HCT116 (cell line): ENCODE data around the gene INSL3. TPM values are rescaled to one million over a fixed set of nuclear protein-coding genes. Genes with fewer than 3 reads are reported as not detected.

ENCODE experiments used
- ATAC-seq: fragments of 200-7000 bp; cut with Tn5 transposase; 2 replicates; pipeline ENCODE4 v1.9.1; 2020; ENCODE audit warnings: mild to moderate bottlenecking, moderate library complexity
- BruUV-seq: library from RNA; stranded (reverse); fragments of 400-500 nt; replicated peaks from 2 replicates; lab custom pipeline; 2021; lab: Mats Ljungman, UMichigan
- CTCF ChIA-PET: fragments of 300-600 bp; sonication (Branson Sonifier 250); formaldehyde crosslinking; loops from one replicate; lab custom pipeline; 2021; ENCODE audit warnings: antibody characterized with exemption; lab: Charles Lee
- POLR2A ChIA-PET: fragments of 300-600, 350-600 bp; sonication (Branson Sonifier 250); formaldehyde crosslinking; loops from one replicate; lab custom pipeline; 2021; ENCODE audit warnings: antibody characterized with exemption; lab: Charles Lee
- RAD21 ChIA-PET, 2 experiments: fragments of 300-600 bp; sonication (Branson Sonifier 250); formaldehyde crosslinking; loops; one replicate each; lab custom pipeline; 2023; ENCODE audit warnings: low total read pairs in 2 of 2; ENCODE audit not compliant: uncharacterized antibody in 2 of 2, unreplicated experiment in 2 of 2, low non-redundant PET in 1 of 2; lab: Charles Lee
- DNase-seq: peaks from one replicate; pipeline ENCODE4 v3.0.0-alpha.2; 2010; ENCODE audit warnings: low read depth, low spot score
- H2AFZ ChIP-seq: fragments of 200-600 bp; shearing (Covaris generic), sonication (generic); 2 replicates; pipeline ENCODE4 v1.6.1; 2017; ENCODE audit warnings: low read depth, mixed run types, mixed read lengths, antibody characterized with exemption, low read length; ENCODE audit not compliant: poor library complexity, severe bottlenecking
- H3K27ac ChIP-seq: 2 replicates; pipeline ENCODE4 v1.5.1; 2012; ENCODE audit warnings: low read depth, low read length
- H3K27me3 ChIP-seq: fragments of 200-600 bp; sonication (generic); 2 replicates; pipeline ENCODE4 v1.6.1; 2016; ENCODE audit warnings: mixed run types, low read length, mixed read lengths; ENCODE audit not compliant: insufficient read depth
- H3K36me3 ChIP-seq, 2 experiments: fragments of 200-500 bp in 1 of 2; fragments of 200-600 bp in 1 of 2; sonication (Bioruptor generic) in 1 of 2; sonication (generic) in 1 of 2; 2 replicates each; pipeline versions ENCODE4 v1.5.1 to v1.6.1; 2014 to 2016; ENCODE audit warnings: low read length in 2 of 2, inconsistent platforms in 1 of 2, mixed read lengths in 1 of 2, mixed run types in 1 of 2; ENCODE audit not compliant: insufficient read depth in 2 of 2, control insufficient read depth in 1 of 2
- H3K4me1 ChIP-seq, 2 experiments: fragments of 200-600 bp in 1 of 2; sonication (generic) in 1 of 2; 2 replicates each; pipeline versions ENCODE4 v1.5.1 to v1.6.1; 2012 to 2017; ENCODE audit warnings: low read length in 2 of 2, inconsistent platforms in 1 of 2, mild to moderate bottlenecking in 1 of 2, mixed read lengths in 1 of 2, mixed run types in 1 of 2, moderate library complexity in 1 of 2; ENCODE audit not compliant: insufficient read depth in 2 of 2, control insufficient read depth in 1 of 2
- H3K4me2 ChIP-seq: fragments of 200-600 bp; sonication (generic); 2 replicates; pipeline ENCODE4 v1.6.1; 2017; ENCODE audit warnings: mixed run types, low read length, mixed read lengths
- H3K4me3 ChIP-seq, 2 experiments: fragments of 200-600 bp in 1 of 2; sonication (generic) in 1 of 2; replicated peaks in 1 of 2; 2 replicates each; pipeline ENCODE4 v1.5.1; 2011 to 2016; ENCODE audit warnings: low read length in 2 of 2, control low read depth in 1 of 2, low read depth in 1 of 2, mild to moderate bottlenecking in 1 of 2, mixed read lengths in 1 of 2, mixed run types in 1 of 2
- H3K79me2 ChIP-seq: fragments of 200-600 bp; sonication (generic); 2 replicates; pipeline ENCODE4 v1.6.1; 2017; ENCODE audit warnings: mild to moderate bottlenecking, mixed run types, low read length, moderate library complexity, mixed read lengths; ENCODE audit not compliant: insufficient read depth
- H3K9ac ChIP-seq: fragments of 200-600 bp; sonication (generic); 2 replicates; pipeline ENCODE4 v1.6.1; 2016; ENCODE audit warnings: low read length, mixed read lengths
- H3K9me2 ChIP-seq: fragments of 200-600 bp; sonication (generic), shearing (Covaris generic); 2 replicates; pipeline ENCODE4 v1.6.1; 2017; ENCODE audit warnings: mixed run types, mild to moderate bottlenecking, moderate library complexity; ENCODE audit not compliant: insufficient read depth
- H3K9me3 ChIP-seq, 2 experiments: fragments of 200-500 bp in 1 of 2; fragments of 200-600 bp in 1 of 2; sonication (Bioruptor generic) in 1 of 2; sonication (generic) in 1 of 2; 2 replicates each; pipeline ENCODE4 v1.6.1; 2014 to 2017; ENCODE audit warnings: low read length in 2 of 2, mixed read lengths in 2 of 2, inconsistent platforms in 1 of 2, low read depth in 1 of 2, mild to moderate bottlenecking in 1 of 2, mixed run types in 1 of 2, moderate library complexity in 1 of 2; ENCODE audit not compliant: control insufficient read depth in 1 of 2, insufficient read depth in 1 of 2
- H4K20me1 ChIP-seq: fragments of 200-600 bp; sonication (generic), shearing (Covaris generic); 2 replicates; pipeline ENCODE4 v1.6.1; 2017; ENCODE audit warnings: mixed run types, mild to moderate bottlenecking, moderate library complexity; ENCODE audit not compliant: insufficient read depth
- POLR2A ChIP-seq: IDR thresholded peaks from 2 replicates; pipeline ENCODE4 v1.7.0; 2011; ENCODE audit warnings: borderline replicate concordance; ENCODE audit not compliant: insufficient read depth, insufficient read length; ENCODE audit errors: extremely low read depth
- SIN3A ChIP-seq: IDR thresholded peaks from 2 replicates; pipeline ENCODE4 v1.6.1; 2012; ENCODE audit warnings: low read depth
- SRF ChIP-seq: IDR thresholded peaks from 2 replicates; pipeline ENCODE4 v1.6.1; 2012; ENCODE audit warnings: low read depth
- ZFX ChIP-seq: fragments of 450-650 bp; IDR thresholded peaks from 2 replicates; pipeline ENCODE4 v1.6.1; 2017
- intact Hi-C: fragments of 100-400 bp; cut with micrococcal nuclease; formaldehyde crosslinking; loops from 2 replicates; pipeline ENCODE4 v1.10.0; 2022
- total RNA-seq: library from RNA; stranded (reverse); gene quantifications from one replicate; pipeline ENCODE4 v1.2.1, GENCODE V29; 2021; ENCODE audit not compliant: unreplicated experiment
- TF ChIP-seq, protein P1 (sequence below): IDR thresholded peaks from 2 replicates; pipeline ENCODE4 v1.6.1; 2011; ENCODE audit warnings: mild to moderate bottlenecking, low read length, moderate library complexity; ENCODE audit not compliant: insufficient replicate concordance; ENCODE audit errors: extremely low read depth
- TF ChIP-seq, protein P2 (sequence below): IDR thresholded peaks from 2 replicates; pipeline ENCODE4 v1.6.1; 2012

Gene INSL3
- total RNA-seq, 1 experiment from 2014 or later = 0.96 TPM

DNA sequence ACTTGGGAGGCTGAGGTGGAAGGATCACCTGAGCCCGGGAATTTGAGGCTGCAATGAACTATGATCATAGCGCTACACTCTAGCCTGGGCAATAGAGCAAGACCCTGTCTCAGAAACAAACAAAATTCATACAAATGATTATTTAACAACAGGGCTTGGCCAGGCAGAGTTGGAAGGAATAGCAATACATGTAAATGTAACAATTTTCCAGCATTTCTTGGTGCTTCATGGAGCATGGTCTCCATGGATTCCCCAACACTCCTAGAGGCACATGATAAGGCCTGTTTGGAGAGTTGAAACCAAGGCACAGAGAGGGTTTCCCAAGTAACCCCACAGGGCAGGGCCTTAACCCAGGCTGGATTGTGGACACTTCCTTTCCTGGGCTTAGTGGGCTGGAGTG, 10.2 kb downstream of the INSL3 start:
- Histone ChIP-seq H3K79me2 (no peaks in the 10 kb centered on the region; the same call in 1 of the 2 replicates), H3K4me3 (no peak overlapping the region), H3K9me2 (no peaks in the 10 kb centered on the region), H4K20me1 (no peaks in the 10 kb centered on the region), H3K4me1 (peaks cover 4 to 11% of the 10 kb centered on the region in 2 experiments; a peak in 2 of 4 replicates), H2AFZ (no peak overlapping the region), H3K27me3 (no peaks in the 10 kb centered on the region), H3K9ac (no peak overlapping the region), H3K36me3 (peaks cover 0 to 5% of the 10 kb centered on the region in 2 experiments; a peak in 2 of 4 replicates), H3K27ac (no peak overlapping the region), H3K9me3 (no peaks in the 10 kb centered on the region), H3K4me2 (no peak overlapping the region)
- CTCF ChIA-PET = no interaction called here
- intact Hi-C loops = no loop called here
- RAD21 ChIA-PET = no interaction called here
- no peak for ATAC-seq
- BruUV-seq = no TSS peak
- no peak for TF ChIP-seq SIN3A
- TF ChIP-seq, protein P1, sequence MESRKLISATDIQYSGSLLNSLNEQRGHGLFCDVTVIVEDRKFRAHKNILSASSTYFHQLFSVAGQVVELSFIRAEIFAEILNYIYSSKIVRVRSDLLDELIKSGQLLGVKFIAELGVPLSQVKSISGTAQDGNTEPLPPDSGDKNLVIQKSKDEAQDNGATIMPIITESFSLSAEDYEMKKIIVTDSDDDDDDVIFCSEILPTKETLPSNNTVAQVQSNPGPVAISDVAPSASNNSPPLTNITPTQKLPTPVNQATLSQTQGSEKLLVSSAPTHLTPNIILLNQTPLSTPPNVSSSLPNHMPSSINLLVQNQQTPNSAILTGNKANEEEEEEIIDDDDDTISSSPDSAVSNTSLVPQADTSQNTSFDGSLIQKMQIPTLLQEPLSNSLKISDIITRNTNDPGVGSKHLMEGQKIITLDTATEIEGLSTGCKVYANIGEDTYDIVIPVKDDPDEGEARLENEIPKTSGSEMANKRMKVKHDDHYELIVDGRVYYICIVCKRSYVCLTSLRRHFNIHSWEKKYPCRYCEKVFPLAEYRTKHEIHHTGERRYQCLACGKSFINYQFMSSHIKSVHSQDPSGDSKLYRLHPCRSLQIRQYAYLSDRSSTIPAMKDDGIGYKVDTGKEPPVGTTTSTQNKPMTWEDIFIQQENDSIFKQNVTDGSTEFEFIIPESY = no peak
- no peak for TF ChIP-seq ZFX
- DNase-seq = no peak
- POLR2A ChIA-PET = no interaction called here

DNA sequence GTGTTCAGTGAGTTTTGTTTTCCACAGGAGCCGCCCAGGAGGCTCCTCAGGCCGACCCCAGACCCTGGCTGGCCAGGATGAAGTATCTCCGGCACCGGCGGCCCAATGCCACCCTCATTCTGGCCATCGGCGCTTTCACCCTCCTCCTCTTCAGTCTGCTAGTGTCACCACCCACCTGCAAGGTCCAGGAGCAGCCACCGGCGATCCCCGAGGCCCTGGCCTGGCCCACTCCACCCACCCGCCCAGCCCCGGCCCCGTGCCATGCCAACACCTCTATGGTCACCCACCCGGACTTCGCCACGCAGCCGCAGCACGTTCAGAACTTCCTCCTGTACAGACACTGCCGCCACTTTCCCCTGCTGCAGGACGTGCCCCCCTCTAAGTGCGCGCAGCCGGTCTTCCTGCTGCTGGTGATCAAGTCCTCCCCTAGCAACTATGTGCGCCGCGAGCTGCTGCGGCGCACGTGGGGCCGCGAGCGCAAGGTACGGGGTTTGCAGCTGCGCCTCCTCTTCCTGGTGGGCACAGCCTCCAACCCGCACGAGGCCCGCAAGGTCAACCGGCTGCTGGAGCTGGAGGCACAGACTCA, 13.5 kb downstream of the INSL3 start:
- Histone ChIP-seq H3K27ac (no peak overlapping the region), H3K36me3 (peaks cover 0 to 5% of the 10 kb centered on the region in 2 experiments; a peak in 2 of 4 replicates), H3K4me3 (no peak overlapping the region), H3K4me2 (no peak overlapping the region), H3K79me2 (peaks cover 4% of the 10 kb centered on the region; the same call in 1 of the 2 replicates), H3K9me2 (no peaks in the 10 kb centered on the region), H3K27me3 (no peaks in the 10 kb centered on the region), H3K9ac (no peak overlapping the region), H4K20me1 (no peaks in the 10 kb centered on the region), H3K9me3 (no peaks in the 10 kb centered on the region), H2AFZ (no peak overlapping the region), H3K4me1 (peaks cover 4 to 11% of the 10 kb centered on the region in 2 experiments; a peak in 2 of 4 replicates)
- CTCF ChIA-PET = no interaction called here
- intact Hi-C loops = no loop called here
- no TSS peak for BruUV-seq
- RAD21 ChIA-PET = no interaction called here
- DNase-seq (no peak), ATAC-seq (no peak)
- TF ChIP-seq, protein P2, sequence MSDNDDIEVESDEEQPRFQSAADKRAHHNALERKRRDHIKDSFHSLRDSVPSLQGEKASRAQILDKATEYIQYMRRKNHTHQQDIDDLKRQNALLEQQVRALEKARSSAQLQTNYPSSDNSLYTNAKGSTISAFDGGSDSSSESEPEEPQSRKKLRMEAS = no peak
- TF ChIP-seq SIN3A (no peak), SRF (no peak), POLR2A (no peak)
- POLR2A ChIA-PET = no interaction called here
